GM12874 (cell line): Measurements from ENCODE around the gene P2RX2.

ENCODE experiments used
- CTCF ChIP-seq: IDR thresholded peaks from 2 replicates; pipeline ENCODE4 v1.5.1; 2011; ENCODE audit warnings: low read depth, mild to moderate bottlenecking, control low read depth, low read length, moderate library complexity; ENCODE audit not compliant: insufficient read depth

Gene P2RX2

GRCh38 chr12:132620113-132620898, 1.7 kb downstream of the P2RX2 start:
- no peak for TF ChIP-seq CTCF

DNA sequence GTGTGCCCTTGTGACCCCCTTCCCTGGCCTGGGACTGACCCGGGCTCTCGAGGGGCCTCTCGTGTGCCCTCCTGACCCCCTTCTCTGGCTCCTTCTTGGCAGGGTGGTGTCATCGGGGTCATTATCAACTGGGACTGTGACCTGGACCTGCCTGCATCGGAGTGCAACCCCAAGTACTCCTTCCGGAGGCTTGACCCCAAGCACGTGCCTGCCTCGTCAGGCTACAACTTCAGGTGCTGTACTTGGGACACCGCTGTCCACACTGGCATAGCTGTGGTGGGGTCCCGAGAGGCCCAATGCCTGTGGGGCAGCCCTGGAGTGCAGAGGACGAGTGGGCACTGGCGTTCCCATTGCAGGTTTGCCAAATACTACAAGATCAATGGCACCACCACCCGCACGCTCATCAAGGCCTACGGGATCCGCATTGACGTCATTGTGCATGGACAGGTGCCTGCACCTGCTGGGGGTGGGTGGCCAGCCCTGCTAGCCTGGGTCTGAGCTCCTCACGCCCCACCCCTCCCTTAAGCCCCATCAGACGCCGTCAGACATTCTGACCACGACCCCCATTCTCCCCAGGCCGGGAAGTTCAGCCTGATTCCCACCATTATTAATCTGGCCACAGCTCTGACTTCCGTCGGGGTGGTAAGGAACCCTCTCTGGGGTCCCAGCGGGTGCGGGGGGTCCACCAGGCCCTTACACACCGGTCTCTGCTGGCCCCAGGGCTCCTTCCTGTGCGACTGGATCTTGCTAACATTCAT, 2.5 kb downstream of the P2RX2 start:
- TF ChIP-seq CTCF = no peak

DNA sequence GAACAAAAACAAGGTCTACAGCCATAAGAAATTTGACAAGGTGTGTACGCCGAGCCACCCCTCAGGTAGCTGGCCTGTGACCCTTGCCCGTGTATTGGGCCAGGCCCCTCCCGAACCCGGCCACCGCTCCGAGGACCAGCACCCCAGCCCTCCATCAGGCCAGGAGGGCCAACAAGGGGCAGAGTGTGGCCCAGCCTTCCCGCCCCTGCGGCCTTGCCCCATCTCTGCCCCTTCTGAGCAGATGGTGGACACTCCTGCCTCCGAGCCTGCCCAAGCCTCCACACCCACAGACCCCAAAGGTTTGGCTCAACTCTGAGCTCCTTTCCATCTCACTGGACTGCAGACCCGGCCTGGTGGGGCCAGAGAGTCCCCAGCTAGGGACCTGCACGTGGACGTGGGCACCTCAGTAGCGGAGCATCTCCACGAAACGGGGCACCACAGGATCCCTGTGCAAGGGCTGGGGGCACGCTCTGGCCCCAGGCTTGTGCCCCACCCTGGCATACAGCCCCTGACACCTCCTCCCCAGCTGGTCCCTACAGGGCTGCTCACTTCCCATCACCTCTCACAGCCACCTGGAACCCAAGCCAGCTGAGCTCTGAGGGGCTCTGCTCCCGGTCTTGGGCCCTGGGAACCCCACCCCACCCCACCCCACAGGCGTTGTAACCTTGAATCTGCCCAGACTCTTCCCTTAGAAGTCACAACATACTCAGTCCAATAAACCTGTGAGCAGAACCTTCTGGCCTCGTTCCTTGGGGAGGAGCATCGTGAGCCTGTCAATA, 3.3 kb downstream of the P2RX2 start:
- no peak for TF ChIP-seq CTCF

- TF ChIP-seq CTCF = no peak
Measured at GRCh38 chr12:132622437-132623071, 4.0 kb downstream of the P2RX2 start.

- TF ChIP-seq CTCF = no peak
Measured at GRCh38 chr12:132623072-132623869, 4.7 kb downstream of the P2RX2 start.

DNA sequence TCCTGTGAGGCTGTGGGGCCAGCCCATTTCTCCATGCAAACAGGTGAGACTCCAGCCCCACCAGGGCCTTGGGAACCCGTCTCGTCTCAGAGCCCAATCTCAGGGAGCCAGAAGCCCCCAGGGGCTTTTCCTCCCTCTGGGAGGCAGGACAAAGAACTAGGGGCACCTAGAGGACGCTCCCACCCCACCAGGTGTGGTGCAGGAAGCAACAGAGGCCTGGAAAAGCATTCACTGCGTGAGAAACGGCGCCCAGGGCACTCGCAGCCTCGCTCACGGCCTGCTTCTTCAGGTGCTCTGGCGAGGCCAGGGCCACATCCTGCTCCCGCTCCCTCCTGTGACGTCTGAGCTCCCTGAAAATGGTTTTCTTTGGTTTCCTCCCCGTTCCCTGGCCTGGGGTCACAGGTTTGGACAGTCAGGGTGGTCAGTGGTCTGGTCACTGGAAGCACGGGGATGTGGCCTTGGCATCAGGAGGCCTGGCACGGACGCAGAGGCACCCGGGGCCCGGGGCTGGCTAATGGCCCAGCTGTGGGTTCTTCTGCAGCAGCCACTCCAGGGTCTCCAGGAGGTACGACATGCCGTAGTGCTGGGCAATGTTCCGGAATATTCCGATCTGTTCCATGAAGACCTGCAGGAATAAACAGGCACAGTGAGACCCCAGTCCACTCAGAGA, 5.7 kb downstream of the P2RX2 start:
- no peak for TF ChIP-seq CTCF
